Panc1 (cell line): ENCODE results near the gene WNK2.

Experiments used
- POLR2AphosphoS5 ChIP-seq: IDR thresholded peaks from 2 replicates; pipeline ENCODE4 v1.6.1; 2012; ENCODE audit warnings: mild to moderate bottlenecking, low read depth, low read length, moderate library complexity
- SIN3A ChIP-seq: IDR thresholded peaks from 2 replicates; pipeline ENCODE4 v1.6.1; 2012; ENCODE audit warnings: low read depth, mild to moderate bottlenecking, low read length, moderate library complexity, borderline replicate concordance; ENCODE audit not compliant: insufficient read depth
- TCF7L2 ChIP-seq: IDR thresholded peaks from 2 replicates; pipeline ENCODE4 v1.6.1; 2011; ENCODE audit warnings: mild to moderate bottlenecking, low read depth, low read length, inconsistent platforms
- TF ChIP-seq, protein P1 (sequence below): fragments of 450-650 bp; IDR thresholded peaks from 2 replicates; pipeline ENCODE4 v1.5.1; 2017; ENCODE audit warnings: mild to moderate bottlenecking
- TF ChIP-seq, protein P2 (sequence below), 2 experiments: IDR thresholded peaks; 2 replicates each; pipeline ENCODE4 v1.6.1; 2011 to 2012; ENCODE audit warnings: low read depth in 2 of 2, control low read depth in 1 of 2, low read length in 1 of 2, mild to moderate bottlenecking in 1 of 2, moderate library complexity in 1 of 2; ENCODE audit not compliant: insufficient read depth in 1 of 2

DNA sequence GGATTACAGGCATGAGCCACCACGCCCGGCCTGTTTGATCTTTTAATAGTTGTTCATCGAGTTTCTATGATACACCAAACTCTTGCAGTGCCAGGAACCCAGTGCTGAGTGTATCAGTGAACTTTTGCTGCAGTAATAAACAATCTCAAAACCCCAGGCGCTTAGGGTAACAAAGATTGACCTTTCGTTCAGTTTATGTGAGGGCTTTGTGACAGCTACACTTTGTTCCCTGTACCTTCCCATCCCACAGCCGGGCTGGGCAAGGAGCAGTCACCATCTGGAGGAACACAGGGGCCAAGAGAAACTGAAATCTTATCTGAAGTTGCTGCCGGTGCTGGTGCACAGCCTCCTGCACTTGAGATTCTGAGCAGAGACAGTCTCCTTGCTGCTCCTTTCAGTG is 17.2 kb upstream of the WNK2 start:
- TF ChIP-seq, protein P1, sequence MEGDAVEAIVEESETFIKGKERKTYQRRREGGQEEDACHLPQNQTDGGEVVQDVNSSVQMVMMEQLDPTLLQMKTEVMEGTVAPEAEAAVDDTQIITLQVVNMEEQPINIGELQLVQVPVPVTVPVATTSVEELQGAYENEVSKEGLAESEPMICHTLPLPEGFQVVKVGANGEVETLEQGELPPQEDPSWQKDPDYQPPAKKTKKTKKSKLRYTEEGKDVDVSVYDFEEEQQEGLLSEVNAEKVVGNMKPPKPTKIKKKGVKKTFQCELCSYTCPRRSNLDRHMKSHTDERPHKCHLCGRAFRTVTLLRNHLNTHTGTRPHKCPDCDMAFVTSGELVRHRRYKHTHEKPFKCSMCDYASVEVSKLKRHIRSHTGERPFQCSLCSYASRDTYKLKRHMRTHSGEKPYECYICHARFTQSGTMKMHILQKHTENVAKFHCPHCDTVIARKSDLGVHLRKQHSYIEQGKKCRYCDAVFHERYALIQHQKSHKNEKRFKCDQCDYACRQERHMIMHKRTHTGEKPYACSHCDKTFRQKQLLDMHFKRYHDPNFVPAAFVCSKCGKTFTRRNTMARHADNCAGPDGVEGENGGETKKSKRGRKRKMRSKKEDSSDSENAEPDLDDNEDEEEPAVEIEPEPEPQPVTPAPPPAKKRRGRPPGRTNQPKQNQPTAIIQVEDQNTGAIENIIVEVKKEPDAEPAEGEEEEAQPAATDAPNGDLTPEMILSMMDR = no peak
- TF ChIP-seq POLR2AphosphoS5 (no peak), SIN3A (no peak), TCF7L2 (no peak)
- TF ChIP-seq, protein P2, sequence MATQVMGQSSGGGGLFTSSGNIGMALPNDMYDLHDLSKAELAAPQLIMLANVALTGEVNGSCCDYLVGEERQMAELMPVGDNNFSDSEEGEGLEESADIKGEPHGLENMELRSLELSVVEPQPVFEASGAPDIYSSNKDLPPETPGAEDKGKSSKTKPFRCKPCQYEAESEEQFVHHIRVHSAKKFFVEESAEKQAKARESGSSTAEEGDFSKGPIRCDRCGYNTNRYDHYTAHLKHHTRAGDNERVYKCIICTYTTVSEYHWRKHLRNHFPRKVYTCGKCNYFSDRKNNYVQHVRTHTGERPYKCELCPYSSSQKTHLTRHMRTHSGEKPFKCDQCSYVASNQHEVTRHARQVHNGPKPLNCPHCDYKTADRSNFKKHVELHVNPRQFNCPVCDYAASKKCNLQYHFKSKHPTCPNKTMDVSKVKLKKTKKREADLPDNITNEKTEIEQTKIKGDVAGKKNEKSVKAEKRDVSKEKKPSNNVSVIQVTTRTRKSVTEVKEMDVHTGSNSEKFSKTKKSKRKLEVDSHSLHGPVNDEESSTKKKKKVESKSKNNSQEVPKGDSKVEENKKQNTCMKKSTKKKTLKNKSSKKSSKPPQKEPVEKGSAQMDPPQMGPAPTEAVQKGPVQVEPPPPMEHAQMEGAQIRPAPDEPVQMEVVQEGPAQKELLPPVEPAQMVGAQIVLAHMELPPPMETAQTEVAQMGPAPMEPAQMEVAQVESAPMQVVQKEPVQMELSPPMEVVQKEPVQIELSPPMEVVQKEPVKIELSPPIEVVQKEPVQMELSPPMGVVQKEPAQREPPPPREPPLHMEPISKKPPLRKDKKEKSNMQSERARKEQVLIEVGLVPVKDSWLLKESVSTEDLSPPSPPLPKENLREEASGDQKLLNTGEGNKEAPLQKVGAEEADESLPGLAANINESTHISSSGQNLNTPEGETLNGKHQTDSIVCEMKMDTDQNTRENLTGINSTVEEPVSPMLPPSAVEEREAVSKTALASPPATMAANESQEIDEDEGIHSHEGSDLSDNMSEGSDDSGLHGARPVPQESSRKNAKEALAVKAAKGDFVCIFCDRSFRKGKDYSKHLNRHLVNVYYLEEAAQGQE (IDR thresholded peaks at IDR 0.05; ENCODE audit: insufficient read depth in 1 of 2, low read depth in 2 of 2, low read length in 1 of 2) = no peak
